Measurements from ENCODE around the gene RNASE8.

GRCh38 chr14:21059842-21060613, 2.4 kb downstream of the RNASE8 start:
- no peak for TF ChIP-seq USF2 (IDR thresholded peaks at IDR 0.05; ENCODE audit: low read depth, low read length)
- TF ChIP-seq CTCF (conservative IDR thresholded peaks at IDR 0.05; ENCODE audit: low read depth, low read length): no peak
- TF ChIP-seq POLR2A (IDR thresholded peaks at IDR 0.05; ENCODE audit: low read depth, low read length): no peak
- TF ChIP-seq SMC3 (IDR thresholded peaks at IDR 0.05; ENCODE audit: low read depth, low read length): no peak
- no peak for TF ChIP-seq CHD1 (IDR thresholded peaks at IDR 0.05; ENCODE audit: low read depth, low read length)
- TF ChIP-seq RFX5 (IDR thresholded peaks at IDR 0.05; ENCODE audit: low read depth, low read length): no peak
- no peak for TF ChIP-seq MAFK (IDR thresholded peaks at IDR 0.05; ENCODE audit: low read depth, low read length)
